ENCODE results near the gene TIGD7.

DNA sequence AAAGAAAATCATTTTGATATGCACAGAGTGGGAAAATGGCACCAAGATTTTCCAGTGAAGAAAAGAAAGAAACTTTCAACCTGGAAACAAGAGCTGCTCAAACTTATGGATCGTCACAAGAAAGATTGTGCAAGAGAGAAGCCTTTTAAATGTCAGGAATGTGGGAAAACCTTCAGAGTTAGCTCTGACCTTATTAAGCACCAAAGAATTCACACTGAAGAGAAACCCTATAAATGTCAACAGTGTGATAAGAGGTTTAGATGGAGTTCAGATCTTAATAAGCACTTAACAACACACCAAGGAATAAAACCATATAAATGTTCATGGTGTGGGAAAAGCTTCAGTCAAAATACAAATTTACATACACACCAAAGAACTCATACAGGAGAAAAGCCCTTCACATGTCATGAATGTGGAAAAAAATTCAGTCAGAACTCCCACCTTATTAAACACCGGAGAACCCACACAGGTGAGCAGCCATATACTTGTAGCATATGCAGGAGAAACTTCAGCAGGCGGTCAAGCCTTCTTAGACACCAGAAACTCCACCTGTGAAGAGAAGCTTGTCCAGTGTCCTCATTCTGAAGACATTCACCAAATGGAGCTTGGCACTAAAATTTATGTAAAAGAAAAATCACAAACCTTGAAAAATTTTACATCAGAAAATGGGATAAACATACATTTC lies 12.2 kb upstream of the TIGD7 start:
- TF ChIP-seq, protein P1, sequence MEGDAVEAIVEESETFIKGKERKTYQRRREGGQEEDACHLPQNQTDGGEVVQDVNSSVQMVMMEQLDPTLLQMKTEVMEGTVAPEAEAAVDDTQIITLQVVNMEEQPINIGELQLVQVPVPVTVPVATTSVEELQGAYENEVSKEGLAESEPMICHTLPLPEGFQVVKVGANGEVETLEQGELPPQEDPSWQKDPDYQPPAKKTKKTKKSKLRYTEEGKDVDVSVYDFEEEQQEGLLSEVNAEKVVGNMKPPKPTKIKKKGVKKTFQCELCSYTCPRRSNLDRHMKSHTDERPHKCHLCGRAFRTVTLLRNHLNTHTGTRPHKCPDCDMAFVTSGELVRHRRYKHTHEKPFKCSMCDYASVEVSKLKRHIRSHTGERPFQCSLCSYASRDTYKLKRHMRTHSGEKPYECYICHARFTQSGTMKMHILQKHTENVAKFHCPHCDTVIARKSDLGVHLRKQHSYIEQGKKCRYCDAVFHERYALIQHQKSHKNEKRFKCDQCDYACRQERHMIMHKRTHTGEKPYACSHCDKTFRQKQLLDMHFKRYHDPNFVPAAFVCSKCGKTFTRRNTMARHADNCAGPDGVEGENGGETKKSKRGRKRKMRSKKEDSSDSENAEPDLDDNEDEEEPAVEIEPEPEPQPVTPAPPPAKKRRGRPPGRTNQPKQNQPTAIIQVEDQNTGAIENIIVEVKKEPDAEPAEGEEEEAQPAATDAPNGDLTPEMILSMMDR (IDR thresholded peaks at IDR 0.05), result no peak
- TF ChIP-seq POLR2A (IDR thresholded peaks at IDR 0.05), result no peak
